Transverse colon (tissue), 4 donors: ENCODE data around the gene ATP6V1G1. TPM values are rescaled to one million over a fixed set of nuclear protein-coding genes. Genes with fewer than 3 reads are reported as not detected.

Experiments used
- DNase-seq: peaks from one replicate; pipeline ENCODE4 v3.0.0-alpha.2; 2019
- H3K27ac ChIP-seq, 4 donors: fragments of 200-600 bp; sonication (generic); 2 replicates each; pipeline ENCODE4 v1.5.1; 2016 to 2018; ENCODE audit warnings: inconsistent platforms in 4 of 4
- H3K27me3 ChIP-seq: fragments of 200-600 bp; sonication (generic); 2 replicates; pipeline ENCODE4 v1.5.1; 2017; ENCODE audit warnings: inconsistent platforms
- H3K36me3 ChIP-seq, 4 donors: fragments of 200-600 bp; sonication (generic); 2 replicates each; pipeline ENCODE4 v1.5.1; 2017 to 2019; ENCODE audit warnings: inconsistent platforms in 4 of 4
- H3K4me1 ChIP-seq, 4 donors: fragments of 200-600 bp; sonication (generic); 2 replicates each; pipeline ENCODE4 v1.5.1; 2017 to 2020; ENCODE audit warnings: inconsistent platforms in 4 of 4
- H3K4me3 ChIP-seq, 4 donors: fragments of 200-600 bp; sonication (generic); 1 replicate in 1 of 4; 2 replicates in 3 of 4; pipeline versions ENCODE4 v1.5.1 to v1.6.1; 2017 to 2019; ENCODE audit warnings: inconsistent platforms in 4 of 4
- H3K9me3 ChIP-seq, 2 donors: fragments of 200-600 bp; sonication (generic); 2 replicates each; pipeline ENCODE4 v1.5.1; 2017 to 2019; ENCODE audit warnings: inconsistent platforms in 2 of 2
- CTCF ChIP-seq, 5 experiments: fragments of 200-600 bp in 3 of 5; fragments of 450-650 bp in 2 of 5; sonication (generic) in 3 of 5; IDR thresholded peaks; 1 replicate in 2 of 5; 2 replicates in 3 of 5; pipeline ENCODE4 v1.5.1; 2016 to 2017; ENCODE audit warnings: antibody characterized with exemption in 5 of 5, inconsistent platforms in 3 of 5, mild to moderate bottlenecking in 2 of 5, moderate library complexity in 1 of 5
- EP300 ChIP-seq: sonication (generic); formaldehyde crosslinking; IDR thresholded peaks from one replicate; pipeline ENCODE4 v1.6.1; 2017; ENCODE audit warnings: antibody characterized with exemption, low read depth
- POLR2A ChIP-seq: fragments of 450-650 bp; IDR thresholded peaks from one replicate; pipeline ENCODE4 v1.6.1; 2016; ENCODE audit warnings: antibody characterized with exemption, mild to moderate bottlenecking, moderate library complexity
- POLR2AphosphoS5 ChIP-seq, 3 donors: sonication (generic); formaldehyde crosslinking; IDR thresholded peaks; one replicate each; pipeline ENCODE4 v1.6.1; 2016; ENCODE audit warnings: antibody characterized with exemption in 3 of 3
- WGBS, 2 donors: methylation state at CpG; one replicate each; pipeline ENCODE4 v1.1.5; 2018; ENCODE audit warnings: low coverage in 1 of 2; 5-methylcytosine and 5-hydroxymethylcytosine counted together
- in situ Hi-C, 4 donors: fragments of 200-750 bp; cut with MboI; loops; one replicate each; pipeline versions ENCODE4 v1.15.0 to v1.15.1; 2017; ENCODE audit warnings: low sequenced_read_pairs in 3 of 4, low pct_ligation_motif_present in 1 of 4, low pct_unique_long_range_greater_than_20kb in 1 of 4
- intact Hi-C: fragments of 100-400 bp; cut with DNase I; formaldehyde crosslinking; loops from one replicate; pipeline ENCODE4 v1.15.1; 2023; ENCODE audit warnings: low total_unique reads
- total RNA-seq, 4 donors: library from RNA; depleted of rRNA; stranded (reverse); fragments of >200 nt; gene quantifications; one replicate each; pipeline ENCODE4 v1.1.0, GENCODE V29; 2016

Gene ATP6V1G1
- total RNA-seq, 4 donors from 2014 or later = 102 to 144 (median 131) TPM

GRCh38 chr9:114606597-114607207 is 19.1 kb downstream of the ATP6V1G1 start:
- DNase-seq = no peak
- in situ Hi-C loops = no loop called here
- Histone ChIP-seq H3K4me3 (no peak overlapping the region), H3K4me1 (peaks cover 0 to 7% (median 2%) of the 10 kb centered on the region in 4 donors), H3K36me3 (no peaks in the 10 kb centered on the region), H3K27me3 (no peaks in the 10 kb centered on the region), H3K27ac (no peak overlapping the region), H3K9me3 (no peaks in the 10 kb centered on the region)
- intact Hi-C loops = no loop called here
- TF ChIP-seq EP300 (no peak), POLR2A (no peak), CTCF (IDR thresholded peaks at IDR 0.05) (no peak), POLR2AphosphoS5 (IDR thresholded peaks at IDR 0.05) (no peak)

GRCh38 chr9:114607671-114608524 is 20.3 kb downstream of the ATP6V1G1 start:
- no peak overlapping the region for H3K27ac ChIP-seq
- no peak for DNase-seq
- no peaks in the 10 kb centered on the region for H3K36me3 ChIP-seq
- in situ Hi-C loops (no loop called here), intact Hi-C loops (no loop called here)
- H3K4me3 ChIP-seq = no peak overlapping the region
- H3K9me3 ChIP-seq = no peaks in the 10 kb centered on the region
- peaks cover 7 to 19% (median 14%) of the 10 kb centered on the region in 4 donors for H3K4me1 ChIP-seq
- WGBS, 2 donors = 70 to 76% methylated on average over 3 to 6 of the region's 6 CpGs
- no peaks in the 10 kb centered on the region for H3K27me3 ChIP-seq
- TF ChIP-seq POLR2AphosphoS5 (IDR thresholded peaks at IDR 0.05) = no peak
- no peak for TF ChIP-seq EP300
- no peak for TF ChIP-seq CTCF (IDR thresholded peaks at IDR 0.05)
- TF ChIP-seq POLR2A = no peak

GRCh38 chr9:114608525-114608796 is 20.9 kb downstream of the ATP6V1G1 start:
- no peak for DNase-seq
- 93 to 98% methylated on average over 2 of the region's 2 CpGs for WGBS, 2 donors
- H3K9me3 ChIP-seq = no peaks in the 10 kb centered on the region
- TF ChIP-seq EP300 (no peak), POLR2AphosphoS5 (IDR thresholded peaks at IDR 0.05) (no peak), POLR2A (no peak), CTCF (IDR thresholded peaks at IDR 0.05) (no peak)
- intact Hi-C loops (no loop called here), in situ Hi-C loops (no loop called here)
- H3K4me3 ChIP-seq = no peak overlapping the region
- no peaks in the 10 kb centered on the region for H3K27me3 ChIP-seq
- H3K27ac ChIP-seq = no peak overlapping the region
- H3K36me3 ChIP-seq = no peaks in the 10 kb centered on the region
- H3K4me1 ChIP-seq = peaks cover 13 to 25% (median 19%) of the 10 kb centered on the region in 4 donors

GRCh38 chr9:114611516-114612271 is 24.1 kb downstream of the ATP6V1G1 start:
- H3K36me3 ChIP-seq = no peaks in the 10 kb centered on the region
- 0 to 12% methylated on average over 1 to 15 of the region's 58 CpGs for WGBS, 2 donors
- peak overlapping the region; percentile 92 to 97 (median 92) for H3K27ac ChIP-seq
- TF ChIP-seq CTCF (IDR thresholded peaks at IDR 0.05) = no peak
- peak in 1 of 3 donors; percentile 6 for TF ChIP-seq POLR2AphosphoS5 (IDR thresholded peaks at IDR 0.05)
- DNase-seq = peak; percentile 65
- H3K9me3 ChIP-seq = no peaks in the 10 kb centered on the region
- peaks cover 16 to 39% (median 22%) of the 10 kb centered on the region in 4 donors for H3K4me1 ChIP-seq
- in situ Hi-C loops = no loop called here
- no peaks in the 10 kb centered on the region for H3K27me3 ChIP-seq
- H3K4me3 ChIP-seq = peak overlapping the region; percentile 57 to 95 (median 64)
- intact Hi-C loops = no loop called here
